Activated CD4-positive, CD25-positive, alpha-beta regulatory T cell (primary cell): ENCODE results near the gene SHISAL1.
"Not testable (repeated sequence)": the region's sequence is repeated elsewhere in the genome, so short reads cannot be mapped to it uniquely, and the experiment has no call there.

Experiments used
- DNase-seq, 4 experiments: peaks; one replicate each; lab custom pipeline; 2025; lab: John Stamatoyannopoulos, UW

The SHISAL1 gene

DNA sequence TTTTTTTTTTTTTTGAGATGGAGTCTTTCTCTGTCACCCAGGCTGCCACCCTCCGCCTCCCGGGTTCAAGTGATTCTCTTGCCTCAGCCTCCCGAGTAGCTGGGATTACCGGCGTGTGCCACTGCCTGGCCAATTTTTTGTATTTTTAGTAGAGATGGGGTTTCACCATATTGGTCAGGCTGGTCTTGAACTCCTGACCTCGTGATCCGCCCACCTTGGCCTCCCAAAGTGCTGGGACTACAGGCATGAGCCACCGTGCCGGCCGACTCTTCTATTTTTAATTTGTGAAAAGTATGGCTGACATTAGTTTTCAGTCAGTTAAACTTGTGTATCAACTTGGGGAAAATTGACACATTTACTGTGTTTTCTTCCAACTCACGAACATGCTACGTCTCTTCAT is 78.4 kb downstream of the SHISAL1 start:
- DNase-seq = not testable (repeated sequence)

DNA sequence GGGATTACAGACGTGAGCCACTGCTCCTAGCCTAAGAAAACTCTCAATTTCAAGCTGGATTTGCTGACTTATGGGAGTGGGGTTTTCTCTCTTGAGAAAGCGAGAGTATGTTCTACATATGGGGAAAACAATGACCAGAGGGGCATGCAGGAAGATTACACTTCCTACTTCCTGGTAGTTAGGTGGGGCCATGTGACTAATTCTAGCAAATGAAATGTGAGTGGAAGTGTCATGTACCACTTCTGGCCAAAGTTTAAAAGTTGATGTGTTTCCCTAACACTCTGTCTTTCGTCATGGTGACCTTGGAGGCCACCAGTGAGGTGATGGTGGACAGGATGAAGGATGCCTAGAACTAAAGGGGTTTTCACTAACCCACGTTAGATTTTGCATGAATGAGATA is 81.5 kb downstream of the SHISAL1 start:
- no peak for DNase-seq

DNA sequence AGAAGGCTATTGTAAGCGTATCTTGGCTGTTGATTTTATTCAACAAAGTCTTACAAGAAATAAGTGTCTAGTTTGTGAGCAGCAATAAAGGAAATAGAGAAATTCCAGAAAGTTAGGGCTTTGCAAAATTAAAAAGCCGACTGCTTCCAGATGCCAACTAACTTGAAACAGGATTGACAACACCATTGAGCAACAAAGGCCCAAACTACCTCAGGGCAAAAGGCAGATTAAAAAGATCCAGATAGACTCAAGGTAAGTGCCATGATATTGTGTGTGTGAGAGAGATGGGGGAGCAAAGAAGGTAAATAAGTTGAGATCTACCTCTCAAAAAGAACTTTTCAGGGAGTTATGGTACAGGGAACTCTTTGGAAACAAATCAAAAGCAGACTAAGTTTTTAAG is 82.9 kb downstream of the SHISAL1 start:
- no peak for DNase-seq

DNA sequence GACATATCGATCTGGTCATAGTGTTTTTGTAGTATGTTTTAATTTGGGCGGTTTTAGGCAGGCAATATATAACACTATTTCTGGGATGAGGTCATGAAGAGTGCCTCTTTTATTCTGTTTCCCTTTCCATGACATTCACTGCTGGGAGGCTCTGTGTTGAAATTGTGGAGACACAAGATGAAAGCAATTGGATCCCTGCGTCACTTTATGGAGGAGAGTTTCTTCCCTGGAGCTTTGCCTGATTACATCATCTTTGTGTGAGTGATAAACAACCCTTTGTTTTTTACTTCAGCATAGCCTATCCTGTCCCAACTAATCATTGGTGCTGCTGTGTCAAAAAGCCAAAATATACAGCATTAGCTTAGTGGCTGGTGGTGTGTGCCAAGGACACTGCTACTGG is 83.4 kb downstream of the SHISAL1 start:
- no peak for DNase-seq

DNA sequence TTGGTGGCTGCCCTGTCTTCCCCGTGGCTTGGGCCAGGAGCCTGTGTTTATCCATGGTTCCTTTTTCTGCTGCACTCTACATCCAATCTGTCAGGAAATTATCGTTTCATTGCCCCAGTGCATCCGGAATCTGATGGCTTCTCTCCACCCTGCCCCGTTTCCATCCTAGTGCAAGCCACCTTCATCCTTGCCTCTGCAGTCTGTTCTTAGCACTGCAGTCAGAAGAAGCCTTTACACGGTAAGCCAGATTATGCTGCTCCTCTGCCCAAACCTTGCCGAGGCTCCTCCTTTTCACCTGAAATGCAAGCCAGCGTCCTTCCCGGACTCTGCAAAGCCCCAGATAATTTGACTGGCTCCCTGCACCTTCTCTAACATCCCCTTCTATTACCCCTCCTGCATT is 86.9 kb downstream of the SHISAL1 start:
- no peak for DNase-seq

DNA sequence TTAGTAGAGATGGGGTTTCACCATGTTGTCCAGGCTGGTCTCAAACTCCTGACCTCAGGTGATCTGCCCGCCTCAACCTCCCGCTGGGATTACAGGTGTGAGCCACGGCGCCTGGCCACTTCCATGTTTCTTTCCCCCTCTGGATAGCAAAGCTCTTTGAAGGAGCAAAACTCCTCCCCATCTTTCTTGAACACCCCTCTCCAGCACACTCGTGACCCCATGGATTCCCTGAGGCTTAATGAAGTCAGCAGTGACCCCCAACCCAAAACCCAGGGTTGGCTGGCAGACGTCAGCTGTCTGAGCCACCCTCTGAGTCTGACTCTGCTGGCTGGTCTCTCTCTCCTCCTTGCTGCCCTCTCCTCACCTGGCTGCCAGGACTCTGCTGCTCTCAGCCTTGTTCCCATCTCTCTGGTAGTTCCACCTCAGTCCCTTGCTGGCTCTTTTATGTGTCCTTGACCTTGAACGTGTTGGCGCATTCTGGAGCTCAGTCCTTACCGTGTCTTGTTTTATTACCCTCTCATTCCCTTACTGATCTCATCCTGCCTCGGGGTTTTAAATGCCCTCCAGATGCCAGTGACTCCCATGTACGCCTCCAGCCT is 87.6 kb downstream of the SHISAL1 start:
- no peak for DNase-seq

DNA sequence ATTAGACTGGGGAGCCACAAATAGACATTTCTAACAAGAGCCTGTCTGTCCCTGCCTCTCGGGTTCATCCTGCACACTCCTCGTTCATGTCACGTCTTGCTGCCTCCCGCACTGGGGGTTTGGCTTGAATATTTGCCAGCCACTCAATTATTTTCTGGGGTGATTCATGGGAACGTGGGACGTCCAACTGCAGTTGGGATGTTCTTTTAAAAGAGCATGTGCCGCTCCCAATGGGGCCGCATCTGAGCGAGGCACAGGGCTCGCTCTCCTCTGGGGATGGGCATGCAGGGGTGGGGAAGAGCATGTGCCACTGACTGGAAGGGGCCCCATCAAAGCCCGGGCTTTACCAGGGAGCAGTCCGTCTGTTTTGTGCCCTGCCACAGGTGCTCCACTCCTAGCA is 88.6 kb downstream of the SHISAL1 start:
- DNase-seq = no peak

DNA sequence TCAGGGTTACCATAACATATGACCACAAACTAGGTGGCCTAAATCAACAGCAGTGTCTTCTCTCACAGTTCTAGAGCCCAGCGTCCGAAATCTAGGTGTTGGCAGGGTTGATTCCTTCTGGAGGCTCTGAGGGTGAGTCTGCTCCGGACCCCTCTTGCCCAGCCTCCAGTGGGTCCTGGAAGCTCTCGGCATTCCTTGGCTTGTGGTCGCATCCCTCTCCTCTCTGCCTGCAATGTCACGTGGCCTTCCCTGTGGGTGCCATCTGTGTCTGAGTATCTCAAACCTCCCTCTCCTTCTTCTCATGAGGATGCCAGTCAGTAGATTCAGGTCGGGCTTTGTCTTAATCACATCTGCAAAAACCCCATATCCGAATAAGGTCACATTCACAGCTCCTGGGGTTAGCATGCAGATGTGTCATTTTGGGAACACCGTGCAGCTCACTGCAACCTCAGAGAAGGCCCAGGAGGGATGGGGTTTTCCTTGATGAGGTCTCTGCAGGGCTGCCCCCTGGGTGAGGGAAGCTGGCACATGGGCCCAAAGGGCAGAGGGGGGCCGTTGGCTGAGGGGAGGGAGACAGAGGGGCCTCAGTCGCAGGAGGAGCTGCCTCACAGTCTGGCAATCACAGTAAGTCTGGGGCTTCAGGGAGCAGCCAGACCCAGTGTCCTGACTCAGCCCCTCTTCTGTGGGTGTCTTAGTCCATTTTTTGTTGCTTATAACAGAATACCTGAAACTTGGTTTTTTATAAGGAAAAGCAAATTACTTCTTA is 90.9 kb downstream of the SHISAL1 start:
- DNase-seq = no peak

DNA sequence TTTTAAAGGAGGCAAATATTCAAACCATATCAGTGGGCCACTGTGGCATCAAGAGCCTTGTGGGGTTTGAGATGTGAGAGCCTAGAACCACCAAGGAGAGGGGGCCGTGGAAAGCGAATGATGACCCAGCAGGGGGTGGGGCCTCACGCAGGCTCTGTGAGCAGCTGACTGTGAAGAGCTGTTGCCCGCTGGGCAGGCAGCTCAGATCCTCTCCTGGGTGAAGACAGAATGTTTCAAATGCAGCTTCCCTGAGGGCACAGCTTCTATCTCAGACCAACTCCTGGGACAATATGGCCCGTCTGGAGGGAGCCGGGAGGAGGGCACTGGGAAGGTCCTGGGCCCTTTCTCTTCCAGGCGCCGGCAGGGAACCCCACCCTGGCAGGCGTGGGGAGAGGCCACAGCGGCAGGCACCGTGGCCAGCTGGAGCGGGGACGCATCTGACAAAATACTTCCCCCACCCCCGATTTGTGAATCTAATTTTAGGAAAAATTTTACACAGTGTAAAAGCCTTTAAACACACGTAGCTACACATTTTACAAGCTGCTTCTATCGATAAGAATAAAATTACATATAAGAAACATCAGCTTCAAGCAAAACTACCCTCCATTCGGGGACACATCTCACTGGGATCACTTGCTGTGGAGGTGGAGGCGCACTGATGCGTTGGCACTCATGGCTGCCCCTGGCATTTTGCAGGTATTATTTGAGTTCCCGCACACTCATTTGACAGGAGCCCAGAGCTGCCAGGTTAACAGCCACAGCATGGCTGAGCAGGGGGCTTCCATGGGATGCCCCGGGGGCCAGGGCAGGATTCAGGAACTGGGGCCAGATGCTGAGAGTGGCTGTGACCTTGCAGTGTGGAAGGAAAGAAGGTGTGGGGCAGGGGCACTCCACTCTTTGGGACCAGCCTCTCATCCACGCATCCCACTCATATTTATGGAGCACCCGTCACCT is 91.7 kb downstream of the SHISAL1 start:
- no peak for DNase-seq

DNA sequence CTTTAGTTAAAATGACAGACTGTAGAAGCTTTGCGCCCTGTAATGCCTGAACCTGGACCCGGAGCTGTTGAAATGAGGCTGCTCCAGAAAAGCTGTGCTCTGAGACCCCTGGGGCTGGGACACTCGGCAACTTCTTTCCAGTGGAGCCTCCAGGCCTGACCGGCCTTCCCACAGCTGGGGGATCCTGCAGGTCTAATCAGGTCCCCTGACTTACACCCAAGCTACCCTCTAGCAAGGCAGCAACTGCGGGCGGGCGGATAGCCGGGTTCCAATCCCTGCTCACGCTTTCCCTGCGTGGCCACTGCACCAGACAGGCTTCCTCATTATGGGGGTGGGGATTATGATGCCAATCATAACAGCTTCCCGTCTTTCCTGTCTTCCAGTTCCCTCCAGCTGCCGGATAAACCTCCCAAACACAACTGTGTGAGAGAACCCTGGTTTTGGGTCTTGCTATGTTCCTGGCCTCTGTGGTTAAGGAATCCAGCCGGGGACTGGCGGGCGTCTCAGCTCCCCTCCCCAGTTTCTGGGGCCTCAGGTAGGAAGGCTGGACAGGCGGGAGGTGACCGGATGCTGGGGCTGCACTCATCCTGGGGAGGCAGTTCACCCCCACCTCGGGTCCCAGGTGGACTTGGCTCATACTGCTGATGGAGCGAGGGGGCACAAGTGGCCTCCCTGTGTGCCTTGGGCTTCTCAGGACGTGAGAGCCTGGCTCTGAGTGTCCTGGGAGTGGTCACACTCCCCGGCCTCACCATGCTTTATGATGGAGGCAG is 93.5 kb downstream of the SHISAL1 start:
- DNase-seq = no peak

DNA sequence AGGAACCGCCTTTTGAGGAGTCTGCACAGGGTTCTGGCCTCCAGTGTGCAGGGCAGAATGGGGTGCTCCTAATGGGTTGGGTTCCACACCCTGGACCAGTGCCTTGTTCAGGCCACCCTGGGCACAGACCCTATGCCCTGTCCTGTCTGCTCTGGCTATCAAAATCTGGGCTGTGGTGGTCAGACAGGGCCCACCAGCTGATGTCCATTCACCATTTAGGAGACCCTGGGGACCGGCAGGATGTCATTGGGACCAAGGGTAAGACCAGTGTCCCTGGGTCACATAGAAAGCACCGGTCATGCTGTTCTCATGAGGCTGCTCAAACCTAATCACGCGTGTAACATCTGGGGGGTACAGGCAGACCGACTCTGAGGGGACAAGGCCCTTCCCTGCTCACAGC is 94.7 kb downstream of the SHISAL1 start:
- DNase-seq = no peak

DNA sequence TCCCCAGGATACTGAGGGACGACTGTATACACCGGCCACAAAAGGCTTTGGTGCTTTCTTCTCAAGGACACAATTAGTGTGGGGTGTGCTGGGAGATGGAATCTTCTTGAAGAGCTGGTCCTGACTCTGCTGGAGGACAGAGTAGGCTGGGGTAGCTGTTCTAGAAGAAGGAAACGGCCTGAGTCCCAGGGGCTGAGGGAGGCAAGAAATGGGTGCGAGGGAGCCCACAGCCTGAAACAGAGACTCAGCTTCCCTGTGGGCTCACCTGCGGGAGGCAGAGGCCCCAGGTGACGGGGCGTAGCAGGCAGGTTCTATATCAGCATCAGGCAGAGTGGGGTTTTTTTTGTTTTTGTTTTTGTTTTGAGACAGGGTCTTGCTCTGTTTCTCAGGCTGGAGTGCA is 95.4 kb downstream of the SHISAL1 start:
- DNase-seq = no peak

DNA sequence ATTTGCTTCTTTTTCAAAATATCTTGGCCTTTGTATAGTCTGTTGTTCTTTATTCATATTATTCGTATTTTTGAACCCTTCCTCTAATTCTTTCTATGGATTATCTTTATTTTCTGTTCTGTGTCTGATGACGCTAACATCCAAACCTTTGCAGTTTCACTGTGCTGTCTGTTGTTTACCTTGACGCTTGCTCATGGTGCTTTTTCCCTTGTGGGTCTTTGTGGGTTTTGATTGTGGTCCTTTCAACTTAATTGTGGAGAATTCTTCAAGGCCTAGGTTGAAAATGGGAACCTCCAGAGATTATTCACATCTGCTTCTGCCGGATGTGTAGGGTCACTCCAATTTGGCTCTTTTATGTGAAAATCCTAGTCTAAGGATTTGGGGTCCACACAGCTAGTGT is 97.5 kb downstream of the SHISAL1 start:
- no peak for DNase-seq

DNA sequence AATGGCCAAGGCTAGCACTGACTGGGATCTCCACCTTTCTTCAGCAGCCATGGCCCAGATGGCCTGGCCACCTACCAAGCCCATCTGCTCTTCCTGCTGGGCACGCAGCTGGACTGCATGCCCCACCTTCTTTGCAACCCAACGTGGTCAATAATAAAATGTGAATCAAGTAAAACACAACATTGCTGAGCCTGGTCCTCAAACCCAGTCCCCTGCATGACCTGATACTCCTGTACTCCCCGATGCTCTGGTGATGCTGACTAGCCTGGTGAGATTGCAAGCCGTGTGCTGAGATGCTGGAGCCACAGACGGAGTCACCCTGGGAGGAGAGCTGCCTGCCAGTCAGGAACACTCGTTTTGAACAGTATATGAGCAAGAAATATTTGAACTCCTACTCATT is 98.0 kb downstream of the SHISAL1 start:
- no peak for DNase-seq

DNA sequence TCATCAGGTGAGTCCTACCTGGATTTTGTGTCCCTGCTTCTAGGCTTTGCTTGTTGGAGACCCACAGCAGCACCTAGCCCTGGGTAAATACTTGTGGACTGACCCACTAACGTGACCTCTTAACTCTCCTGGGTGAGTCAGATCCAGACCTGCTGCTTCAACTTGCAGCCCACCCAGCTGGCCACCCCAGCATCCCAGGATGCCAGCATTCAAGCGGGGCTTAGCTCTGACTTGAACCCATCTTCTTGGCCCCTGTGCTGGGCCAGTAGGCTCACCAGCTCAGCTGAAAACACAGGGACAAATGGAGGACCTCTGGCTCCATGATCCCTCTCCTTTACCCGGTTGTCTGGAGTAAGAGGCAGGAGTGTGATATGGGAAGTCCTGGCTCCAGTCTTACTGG is 98.6 kb downstream of the SHISAL1 start:
- no peak for DNase-seq

DNA sequence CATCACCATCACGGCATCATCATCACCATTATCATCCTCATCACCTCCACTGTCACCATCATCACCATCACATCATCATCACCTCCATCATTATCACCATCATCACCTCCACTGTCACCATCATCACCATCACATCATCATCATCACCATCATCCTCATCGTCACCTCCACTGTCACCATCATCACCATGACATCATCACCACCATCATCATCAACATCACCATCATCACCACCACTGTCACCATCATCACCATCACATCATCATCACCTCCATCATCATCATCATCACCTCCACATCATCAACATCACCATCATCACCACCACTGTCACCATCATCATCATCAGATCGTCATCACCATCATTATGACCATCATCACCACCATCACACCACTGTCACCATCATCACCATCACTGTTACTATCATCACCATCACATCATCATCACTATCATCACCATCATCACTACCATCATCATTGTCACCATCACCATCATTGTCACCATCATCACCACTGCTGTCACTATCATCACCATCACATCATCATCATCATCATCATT is 99.2 kb downstream of the SHISAL1 start:
- no peak for DNase-seq

DNA sequence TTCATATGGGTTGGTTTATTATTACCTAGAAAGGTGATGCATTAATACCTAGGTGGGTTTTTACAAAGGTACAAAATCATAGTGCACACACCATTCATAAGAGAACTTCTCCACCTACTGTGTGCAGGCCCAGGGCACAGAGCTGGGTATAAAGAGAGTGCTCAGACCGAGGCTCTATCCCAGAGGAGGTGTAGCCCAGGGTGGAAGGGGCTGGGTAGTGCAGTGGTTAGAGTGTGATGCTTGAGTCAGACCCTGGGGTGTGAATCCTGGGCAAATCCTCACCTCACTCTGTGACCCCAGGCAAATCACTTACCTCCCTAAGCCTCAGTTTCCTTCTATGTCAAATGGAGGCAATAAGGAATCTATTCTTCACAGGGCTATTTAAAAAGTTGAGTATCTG is 99.8 kb downstream of the SHISAL1 start:
- DNase-seq = no peak

DNA sequence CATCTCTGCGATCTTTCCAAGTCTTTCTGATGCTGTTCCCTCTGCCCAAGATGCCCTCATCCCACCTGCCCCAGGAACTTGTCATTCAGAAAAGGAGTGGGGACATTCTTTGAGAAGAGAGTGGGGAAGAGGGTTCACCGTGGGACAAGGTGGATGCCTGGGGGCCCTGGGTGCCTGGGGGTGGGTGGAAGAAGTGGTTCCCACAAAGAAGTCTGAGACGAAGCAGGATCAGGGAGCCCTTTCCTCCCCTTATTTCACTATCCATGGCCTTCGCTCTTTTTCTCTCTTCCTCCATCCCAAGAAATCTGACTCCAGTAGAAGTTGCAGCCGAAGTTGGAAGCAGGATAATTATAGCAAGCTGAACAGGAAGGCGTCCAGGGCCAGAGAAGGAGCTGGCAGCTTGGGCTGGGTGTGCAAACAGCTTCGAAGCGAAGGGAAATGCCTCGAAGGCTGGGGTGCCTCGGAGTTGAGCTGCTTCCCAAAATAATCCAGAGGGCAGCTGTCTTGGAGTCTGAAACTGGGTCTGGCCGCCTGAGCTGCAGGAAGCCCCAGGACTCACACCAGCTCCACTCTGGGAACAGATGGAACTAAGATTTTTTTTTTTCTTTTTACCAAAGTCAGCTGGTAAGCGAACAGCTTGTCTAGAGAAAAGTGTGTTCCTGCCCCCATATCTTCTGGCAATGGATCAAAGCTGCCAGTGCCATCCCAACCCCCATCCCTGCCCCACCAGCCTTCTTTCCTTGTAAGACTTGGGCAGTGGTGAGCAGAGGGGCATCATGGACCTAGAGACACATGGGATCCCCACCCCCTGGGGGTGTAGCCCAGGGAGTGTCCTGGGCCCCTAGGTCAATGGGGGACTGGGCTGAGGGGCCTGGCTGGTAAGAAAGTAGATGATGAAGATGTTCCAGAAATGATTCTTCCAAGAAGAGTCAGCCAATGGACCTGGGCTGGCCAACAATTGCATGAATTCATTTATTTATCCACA is 100.5 kb downstream of the SHISAL1 start:
- no peak for DNase-seq

DNA sequence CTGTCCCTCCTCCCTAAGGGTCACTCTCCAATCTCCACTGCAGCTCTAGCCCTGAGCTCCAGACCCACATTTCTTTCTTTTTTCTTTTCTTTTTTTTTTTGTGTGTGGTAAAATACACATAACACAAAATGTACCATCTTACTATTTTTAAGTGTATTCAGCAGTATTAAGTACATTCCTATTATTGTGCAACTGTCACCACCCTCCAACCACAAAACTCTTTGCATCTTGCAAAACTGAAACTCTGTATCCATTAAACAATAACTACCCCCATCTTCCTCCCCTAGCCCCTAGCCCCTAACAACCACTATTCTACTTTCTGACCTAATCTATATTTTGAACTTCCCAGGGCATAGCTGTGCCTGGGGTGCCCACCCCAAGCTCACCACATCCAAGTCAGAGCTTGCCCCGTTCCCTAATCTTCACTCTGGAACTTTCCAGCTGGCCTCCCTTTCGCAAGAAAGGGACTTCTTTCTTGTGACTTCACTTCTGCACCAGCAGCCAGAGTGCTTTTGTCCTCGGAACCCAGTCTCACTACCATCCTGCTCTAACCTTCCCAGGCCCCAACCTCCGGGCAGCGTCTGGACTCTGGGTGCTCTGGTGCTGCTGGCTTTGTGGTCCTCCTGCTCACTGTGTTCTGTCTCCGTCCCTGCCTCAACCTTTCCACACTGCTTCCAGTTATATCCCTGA is 101.3 kb downstream of the SHISAL1 start:
- no peak for DNase-seq

DNA sequence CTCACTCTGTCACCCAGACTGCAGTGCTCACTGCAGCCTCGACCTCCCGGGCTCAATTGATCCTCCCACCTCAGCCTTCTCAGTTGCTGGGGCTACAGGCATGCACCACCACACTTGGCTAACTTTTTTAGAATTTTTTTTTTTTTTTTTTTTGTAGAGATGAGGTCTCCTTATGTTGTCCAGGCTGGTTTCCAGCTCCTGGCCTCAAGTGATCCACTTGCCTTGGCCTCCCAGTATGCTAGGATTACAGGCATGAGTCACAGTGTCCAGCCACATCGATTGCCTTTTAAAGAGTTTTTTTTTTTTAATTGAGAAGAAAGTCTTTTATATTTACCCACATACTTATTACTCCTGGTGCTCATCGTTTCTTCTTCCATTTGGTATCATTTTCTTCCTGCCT is 102.0 kb downstream of the SHISAL1 start:
- DNase-seq = no peak
